DMS153 treated with DMSO at 0.1 percent for 48 hours (cell line): ENCODE data around the gene SPATA21.

ENCODE experiments used
- DNase-seq: peaks from one replicate; lab custom pipeline; 2025; ENCODE audit not compliant: unreplicated experiment; lab: John Stamatoyannopoulos, UW

Gene SPATA21

DNA sequence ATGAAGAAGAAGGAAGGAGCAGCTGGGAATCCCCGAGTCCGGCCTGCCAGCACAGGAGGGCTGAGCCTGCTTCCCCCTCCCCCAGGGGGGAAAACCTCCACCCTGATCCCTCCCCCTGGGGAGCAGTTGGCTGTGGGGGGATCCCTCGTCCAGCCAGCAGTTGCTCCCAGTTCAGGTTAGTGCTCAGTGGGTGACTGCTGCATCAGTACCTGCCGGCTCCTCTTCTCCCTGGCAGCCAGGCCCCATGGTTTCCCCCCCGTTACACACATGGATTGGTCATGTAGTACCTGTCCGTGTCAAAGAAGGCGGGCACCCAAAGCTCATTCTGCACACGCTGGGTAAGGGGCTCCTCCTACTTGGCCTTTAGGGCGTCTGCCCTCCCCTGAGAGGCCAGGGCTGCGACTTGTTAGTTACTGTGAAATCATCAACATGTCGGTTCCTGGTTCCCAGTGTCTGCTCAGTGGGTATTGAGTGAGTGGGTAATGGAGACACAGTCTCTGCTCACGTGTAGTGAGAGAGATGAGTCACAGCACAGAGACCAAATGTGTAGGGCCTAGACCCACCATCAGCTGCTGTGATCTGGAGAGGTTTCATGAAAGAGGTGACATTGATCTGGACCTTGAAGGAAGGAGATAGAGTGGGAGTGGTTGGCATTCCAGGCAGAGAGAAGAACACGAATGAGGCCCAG lies 14.8 kb upstream of the SPATA21 start:
- DNase-seq = no peak

- DNase-seq = no peak
Measured at GRCh38 chr1:16450863-16451481, 13.7 kb upstream of the SPATA21 start.

DNA sequence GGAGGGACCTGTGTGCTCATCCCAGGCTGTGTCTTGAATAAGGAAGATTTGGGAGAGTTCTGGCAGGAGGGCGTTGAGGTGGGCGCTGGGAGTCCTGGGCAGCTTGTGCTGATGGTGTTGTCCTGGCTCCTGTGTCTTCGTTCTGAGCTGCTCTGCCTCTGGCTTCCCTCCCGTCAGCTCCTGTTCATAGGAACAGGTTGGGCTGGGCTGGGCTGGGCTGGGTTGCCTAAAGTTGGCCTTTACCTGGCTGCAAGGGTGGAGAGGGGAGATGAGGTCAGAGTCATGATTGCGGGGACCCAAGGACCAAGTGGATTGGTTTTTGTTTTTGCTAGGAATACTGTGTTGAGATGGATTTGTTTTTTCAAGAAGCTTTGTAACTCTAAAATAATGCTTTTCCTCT lies 12.4 kb upstream of the SPATA21 start:
- no peak for DNase-seq

DNA sequence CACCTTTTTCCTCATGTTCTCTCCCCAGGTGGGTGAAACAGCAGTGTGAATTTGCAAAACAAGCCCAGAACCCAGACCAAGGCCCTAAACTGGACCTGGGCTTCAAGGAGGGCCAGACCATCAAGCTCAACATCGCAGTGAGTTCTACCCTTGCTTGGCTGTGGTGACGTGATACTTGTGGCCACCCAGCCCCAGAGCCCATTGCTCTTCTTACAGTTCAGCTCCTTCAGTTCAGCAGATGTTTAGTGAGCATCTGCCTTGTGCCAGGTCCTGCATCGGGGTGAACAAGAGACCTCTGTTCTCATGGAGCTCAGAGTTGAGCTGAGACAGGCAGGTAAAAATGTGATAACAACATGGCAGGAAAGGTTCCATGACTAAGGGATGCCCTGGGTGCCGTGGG lies 11.8 kb upstream of the SPATA21 start:
- DNase-seq = no peak

DNA sequence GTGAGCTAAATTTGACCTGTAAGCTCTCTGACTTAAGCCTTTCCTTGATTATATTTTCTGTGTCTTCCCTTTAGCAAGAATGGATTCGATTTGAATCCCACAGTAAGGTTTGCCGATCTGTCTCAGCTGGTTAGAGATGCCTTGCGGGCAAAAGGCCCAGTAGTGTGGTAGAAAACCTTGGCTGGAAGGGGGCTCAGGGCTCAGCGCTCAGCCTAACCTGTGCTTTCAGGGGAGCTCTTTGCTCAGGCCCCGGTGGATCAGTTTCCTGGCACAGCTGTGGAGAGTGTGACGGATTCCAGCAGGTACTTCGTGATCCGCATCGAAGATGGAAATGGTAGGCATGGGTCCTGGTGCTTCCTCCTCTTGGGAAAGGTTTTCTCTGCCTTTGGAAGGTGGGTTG lies 10.4 kb upstream of the SPATA21 start:
- no peak for DNase-seq

DNA sequence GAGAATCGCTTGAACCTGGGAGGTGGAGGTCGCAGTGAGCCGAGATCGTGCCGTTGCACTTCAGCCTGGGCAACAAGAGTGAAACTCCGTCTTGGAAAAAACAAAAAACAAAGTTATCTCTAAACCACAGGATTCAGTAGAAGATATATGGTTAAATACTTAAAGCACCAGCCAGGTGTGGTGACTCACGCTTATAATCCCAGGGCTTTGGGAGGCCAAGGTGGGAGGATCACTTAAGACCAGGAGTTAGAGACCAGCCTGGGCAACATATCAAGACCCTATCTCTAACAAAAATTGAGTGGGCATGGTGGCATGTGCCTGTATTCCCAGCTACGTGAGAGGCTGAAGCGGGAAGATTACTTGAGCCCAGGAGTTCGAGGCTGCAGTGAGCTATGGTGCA lies 8.9 kb upstream of the SPATA21 start:
- DNase-seq = no peak

GRCh38 chr1:16445052-16445451 lies 7.8 kb upstream of the SPATA21 start:
- DNase-seq = no peak

- no peak for DNase-seq
Measured at GRCh38 chr1:16443975-16444770, 6.9 kb upstream of the SPATA21 start.

DNA sequence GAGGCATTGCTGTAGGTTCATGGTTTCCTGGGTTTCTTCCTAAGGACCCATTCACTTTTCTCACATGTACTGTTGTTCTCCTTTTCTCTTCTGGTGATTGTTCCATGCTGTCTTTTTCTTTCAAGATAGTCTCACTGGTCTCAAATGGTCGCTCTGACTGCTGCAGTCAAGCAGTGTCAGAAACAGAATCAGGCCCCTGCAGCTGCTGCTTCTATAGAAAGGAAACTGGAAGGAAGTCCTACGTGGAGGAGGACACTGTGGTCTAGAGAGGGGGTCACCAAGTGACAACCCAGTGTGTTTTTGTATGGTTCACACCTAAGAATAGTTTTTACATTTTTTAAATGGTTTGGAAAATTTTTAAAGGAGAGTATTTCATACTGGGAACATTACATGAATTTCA lies 5.7 kb upstream of the SPATA21 start:
- DNase-seq = no peak

- DNase-seq = no peak
Measured at GRCh38 chr1:16442265-16442664, 5.0 kb upstream of the SPATA21 start.

DNA sequence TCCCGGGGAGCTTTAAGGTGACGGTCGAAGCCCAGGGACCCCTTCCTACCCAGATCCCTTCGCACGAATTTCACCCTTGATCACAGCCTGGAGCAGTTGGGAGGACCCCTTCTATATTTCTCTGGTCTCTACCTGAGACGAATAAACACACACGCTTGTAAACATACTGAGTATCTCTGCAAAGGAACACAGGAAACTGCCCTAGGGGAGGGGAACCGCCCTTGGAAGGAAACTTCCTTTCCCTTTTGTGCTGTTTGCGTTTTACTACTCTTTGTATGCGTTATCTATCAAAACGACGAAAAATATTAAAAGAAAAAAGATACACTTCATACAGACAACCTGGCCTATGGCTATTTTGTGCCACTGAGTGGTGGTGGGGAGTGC lies 4.0 kb upstream of the SPATA21 start:
- no peak for DNase-seq

GRCh38 chr1:16440470-16441281 lies 3.5 kb upstream of the SPATA21 start, which contains the start of gene NECAP2:
Gene NECAP2, plus strand, starts transcription at chr1:16440724. Its CDS starts 38 bp downstream, at chr1:16440762.
- peak; percentile 86 for DNase-seq

GRCh38 chr1:16440131-16440469 lies 2.9 kb upstream of the SPATA21 start:
- no peak for DNase-seq

DNA sequence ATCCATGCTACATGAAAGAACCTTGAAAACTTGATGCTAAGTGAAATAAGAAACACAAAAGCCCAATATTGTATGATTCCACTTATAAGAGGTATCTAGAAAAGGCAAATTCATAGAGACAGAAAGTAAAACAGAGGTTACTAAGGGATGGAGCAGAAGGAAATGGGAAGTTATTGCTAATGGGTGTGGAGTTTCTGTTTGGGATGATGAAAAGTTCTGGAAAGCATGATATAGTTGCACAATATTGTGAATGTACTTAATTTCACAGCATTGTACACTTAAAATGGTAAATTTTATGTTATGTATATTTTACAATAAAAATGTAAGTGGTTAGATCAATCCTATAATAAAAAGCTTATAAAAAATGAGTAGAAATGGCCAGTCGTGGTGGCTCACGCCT lies 1.7 kb upstream of the SPATA21 start:
- DNase-seq = no peak

DNA sequence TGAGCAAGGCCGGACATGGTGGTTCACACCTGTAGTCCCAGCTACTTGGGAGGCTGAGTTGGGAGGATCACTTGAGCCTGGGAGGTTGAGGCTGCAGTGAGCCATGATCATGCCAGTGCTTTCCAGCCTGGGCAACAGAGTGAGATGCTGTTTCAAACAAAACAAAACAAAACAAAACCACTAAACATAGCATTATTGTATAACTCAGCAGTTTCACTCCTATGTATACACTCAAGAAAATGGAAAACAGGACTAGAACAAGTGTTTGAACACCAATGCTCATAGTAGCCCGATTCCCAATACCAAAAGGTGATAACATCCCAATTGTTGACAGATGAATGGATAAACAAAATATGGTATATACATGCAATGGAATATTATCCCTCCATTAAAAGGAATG lies 1.3 kb upstream of the SPATA21 start:
- no peak for DNase-seq

DNA sequence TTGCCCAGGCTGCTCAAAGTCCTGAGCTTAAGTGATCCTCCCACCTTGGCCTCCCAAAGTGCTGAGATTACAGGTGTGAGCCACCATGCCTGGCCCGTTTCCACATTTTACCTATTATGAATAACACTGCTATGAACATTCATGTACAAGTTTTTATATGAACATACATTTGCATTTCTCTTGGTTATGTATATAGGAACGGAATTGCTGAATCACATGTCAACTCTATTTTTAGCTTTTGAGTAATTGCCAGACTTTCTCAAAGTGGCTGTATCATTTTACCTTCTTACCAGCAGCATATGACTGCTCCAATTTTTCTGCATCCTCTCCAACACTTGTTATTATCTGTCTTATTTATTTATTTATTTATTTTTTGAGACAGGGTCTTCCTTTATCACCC lies 2.7 kb downstream of the SPATA21 start:
- no peak for DNase-seq

- no peak for DNase-seq
Measured at GRCh38 chr1:16434007-16434406, 3.2 kb downstream of the SPATA21 start.

- DNase-seq = no peak
Measured at GRCh38 chr1:16433030-16433429, 4.2 kb downstream of the SPATA21 start.

DNA sequence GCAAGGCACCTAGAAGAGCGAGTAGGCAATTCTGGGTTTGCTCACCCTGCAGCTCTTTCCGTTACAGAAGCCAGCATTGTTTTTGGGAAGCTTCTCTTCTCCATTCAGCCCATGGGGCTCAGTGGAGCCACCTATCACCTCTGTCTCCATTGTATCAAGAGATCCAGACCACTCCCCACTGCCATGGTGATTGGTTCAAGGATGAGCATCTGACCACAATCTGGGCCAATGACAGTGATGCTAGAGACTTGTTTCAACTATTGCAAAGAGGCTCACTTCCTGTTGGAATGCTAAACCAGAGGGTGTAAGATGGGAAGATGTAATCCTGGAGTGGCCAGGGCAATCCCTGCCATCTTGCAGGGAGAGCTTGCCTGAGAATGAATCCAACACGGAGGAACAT lies 6.6 kb downstream of the SPATA21 start:
- DNase-seq = no peak

DNA sequence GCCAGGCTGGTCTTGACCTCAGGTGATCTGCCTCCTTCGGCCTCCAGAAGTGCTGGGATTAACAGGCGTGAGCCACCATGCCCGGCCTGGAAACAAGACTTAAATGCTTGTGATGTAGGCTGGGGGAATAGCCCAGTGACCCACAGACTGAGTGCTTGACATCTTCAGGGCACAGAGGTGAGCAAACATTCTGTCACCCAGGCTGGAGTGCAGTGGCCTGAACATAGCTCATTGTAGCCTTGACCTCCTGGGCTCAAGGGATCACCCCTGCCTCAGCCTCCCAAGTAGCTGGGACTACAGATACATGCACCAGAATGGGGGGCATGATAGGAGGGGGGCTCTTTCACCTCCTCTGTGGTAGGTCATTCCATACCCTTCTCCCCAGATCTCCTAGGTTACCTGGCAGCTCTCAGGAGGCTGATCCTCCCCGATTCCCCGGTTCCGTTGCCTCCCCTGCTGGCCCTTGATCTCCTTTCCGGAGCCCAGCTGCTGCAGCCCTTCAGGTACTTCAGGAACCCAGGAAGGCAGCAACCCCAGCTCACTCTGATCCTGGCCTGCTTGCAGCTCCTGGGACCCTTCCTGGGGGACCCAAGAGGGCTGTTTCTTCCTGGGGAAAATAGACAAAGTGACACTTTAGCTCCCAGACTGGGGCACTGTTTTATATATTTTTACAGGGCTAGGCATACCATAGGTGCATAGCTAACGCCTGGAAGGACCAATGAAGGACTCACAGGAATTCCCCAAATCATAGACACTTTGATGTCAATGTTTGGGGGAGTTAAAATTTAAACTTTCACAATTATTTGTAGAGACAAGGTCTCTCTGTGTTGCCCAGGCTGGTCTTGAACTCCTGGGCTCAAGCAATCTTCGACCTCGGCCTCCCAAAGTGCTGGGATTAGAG lies 11.8 kb downstream of the SPATA21 start:
- no peak for DNase-seq
